AG09319 (cell line): Measurements from ENCODE around the gene PSMD13.

ENCODE experiments used
- DNase-seq: peaks from one replicate; pipeline ENCODE4 v3.0.0-alpha.2; 2010; ENCODE audit warnings: low read depth; ENCODE audit errors: extremely low read depth
- TF ChIP-seq, protein P1 (sequence below): IDR thresholded peaks from 2 replicates; pipeline ENCODE4 v1.5.1; 2011; ENCODE audit warnings: low read depth, mild to moderate bottlenecking, inconsistent platforms, low read length, moderate library complexity

The PSMD13 gene

GRCh38 chr11:210803-211180 is 26.0 kb upstream of the PSMD13 start:
- no peak for DNase-seq
- TF ChIP-seq, protein P1, sequence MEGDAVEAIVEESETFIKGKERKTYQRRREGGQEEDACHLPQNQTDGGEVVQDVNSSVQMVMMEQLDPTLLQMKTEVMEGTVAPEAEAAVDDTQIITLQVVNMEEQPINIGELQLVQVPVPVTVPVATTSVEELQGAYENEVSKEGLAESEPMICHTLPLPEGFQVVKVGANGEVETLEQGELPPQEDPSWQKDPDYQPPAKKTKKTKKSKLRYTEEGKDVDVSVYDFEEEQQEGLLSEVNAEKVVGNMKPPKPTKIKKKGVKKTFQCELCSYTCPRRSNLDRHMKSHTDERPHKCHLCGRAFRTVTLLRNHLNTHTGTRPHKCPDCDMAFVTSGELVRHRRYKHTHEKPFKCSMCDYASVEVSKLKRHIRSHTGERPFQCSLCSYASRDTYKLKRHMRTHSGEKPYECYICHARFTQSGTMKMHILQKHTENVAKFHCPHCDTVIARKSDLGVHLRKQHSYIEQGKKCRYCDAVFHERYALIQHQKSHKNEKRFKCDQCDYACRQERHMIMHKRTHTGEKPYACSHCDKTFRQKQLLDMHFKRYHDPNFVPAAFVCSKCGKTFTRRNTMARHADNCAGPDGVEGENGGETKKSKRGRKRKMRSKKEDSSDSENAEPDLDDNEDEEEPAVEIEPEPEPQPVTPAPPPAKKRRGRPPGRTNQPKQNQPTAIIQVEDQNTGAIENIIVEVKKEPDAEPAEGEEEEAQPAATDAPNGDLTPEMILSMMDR: no peak

- TF ChIP-seq, protein P1: no peak
Measured at GRCh38 chr11:211295-211694, 25.5 kb upstream of the PSMD13 start.

DNA sequence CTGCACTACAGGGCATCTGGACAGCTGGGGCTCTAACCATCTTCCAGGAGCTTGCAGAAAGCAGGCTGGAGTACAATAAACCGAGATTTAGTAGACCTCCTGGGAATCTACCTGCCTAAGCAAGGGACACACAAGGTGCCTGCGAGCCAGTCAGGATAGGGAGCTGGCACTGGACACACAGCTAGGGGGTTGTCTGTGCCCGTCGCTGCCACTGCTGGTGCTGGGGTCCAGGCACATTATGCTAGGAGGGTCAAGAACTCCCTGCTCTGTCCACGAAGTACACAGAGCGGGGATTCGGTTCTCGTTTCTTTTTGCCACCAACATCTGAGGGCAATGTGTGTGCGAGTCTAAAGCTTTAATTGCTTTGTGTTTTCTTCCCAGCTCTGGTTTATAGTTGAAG is 25.0 kb upstream of the PSMD13 start:
- TF ChIP-seq, protein P1: no peak
- DNase-seq: no peak

More at GRCh38 chr11:211295-211694, 25.5 kb upstream of the PSMD13 start:
- no peak for DNase-seq

- no peak for DNase-seq
- TF ChIP-seq, protein P1: no peak
Measured at GRCh38 chr11:212150-213100, 24.4 kb upstream of the PSMD13 start.

GRCh38 chr11:213111-213510 is 23.7 kb upstream of the PSMD13 start:
- DNase-seq: no peak
- TF ChIP-seq, protein P1: no peak

- DNase-seq: no peak
- TF ChIP-seq, protein P1: no peak
Measured at GRCh38 chr11:214083-214482, 22.7 kb upstream of the PSMD13 start.

DNA sequence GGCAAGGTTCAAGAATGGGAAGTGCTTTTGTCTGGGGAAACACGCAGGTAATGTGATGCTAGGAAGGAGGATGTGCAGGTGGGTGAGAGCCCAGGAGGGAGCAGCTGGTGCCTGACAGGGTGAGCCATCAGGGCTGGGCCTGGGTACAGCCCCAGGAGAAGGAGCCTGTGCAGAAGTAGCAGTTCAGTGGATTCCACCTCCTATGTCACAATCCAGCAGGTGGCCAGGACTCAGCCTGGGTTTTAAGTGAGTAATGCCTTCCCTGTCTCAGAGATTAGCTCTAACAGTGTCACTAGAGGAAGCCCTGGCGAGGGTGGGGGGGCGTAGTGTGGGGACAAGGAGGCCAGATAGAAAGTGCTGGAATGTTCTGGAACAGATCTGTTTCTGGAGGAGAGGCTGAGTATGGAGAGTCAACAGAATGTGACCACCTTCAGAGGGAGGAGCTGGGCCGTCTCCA is 21.2 kb upstream of the PSMD13 start:
- DNase-seq: no peak
- TF ChIP-seq, protein P1: no peak
